ENCODE data around the gene CDC37L1. TPM values are rescaled to one million over a fixed set of nuclear protein-coding genes. Genes with fewer than 3 reads are reported as not detected.

Gene CDC37L1
- total and polyA plus RNA-seq, 7 experiments from 2014 or later = 13.4 to 28.0 (median 21.9) TPM

GRCh38 chr9:4741365-4742089, 62.2 kb downstream of the CDC37L1 start:
- ATAC-seq = no peak
- H3K9me3 ChIP-seq (ENCODE audit: control insufficient read depth in 2 of 3, low read length in 3 of 3) = no peaks in the 10 kb centered on the region

GRCh38 chr9:4742246-4742645, 62.9 kb downstream of the CDC37L1 start:
- ATAC-seq (no peak), DNase-seq (peak in 1 of 9 donors; percentile 5)
- H3K4me3 ChIP-seq (ENCODE audit: low read length) = no peak overlapping the region
- H3K9me3 ChIP-seq (ENCODE audit: control insufficient read depth in 2 of 3, low read length in 3 of 3) = no peaks in the 10 kb centered on the region
- H3K27ac ChIP-seq (ENCODE audit: low read depth, low read length) = peak overlapping the region; percentile 86
- H3K4me1 ChIP-seq (ENCODE audit: control insufficient read depth in 2 of 2, insufficient read depth in 2 of 2, low read length in 2 of 2) = peaks cover 10 to 16% of the 10 kb centered on the region in 2 donors
- H3K27ac Mint-ChIP-seq = peak overlapping the region in 7 of 9 donors; percentile 78 to 96 (median 93)
- H3K9me3 Mint-ChIP-seq = no peaks in the 10 kb centered on the region
- intact Hi-C loops (cut with micrococcal nuclease) = loop anchor here (5.0 to 10.0 kb wide), 8 partner anchors 245 to 1265 kb away; partner anchors contain the start of genes ERMP1 (in 1 of the 2), JAK2 (in 1 of the 2), PLGRKT (in 1 of the 2) and RIC1 (in 1 of the 2)
- CTCF ChIA-PET = interaction anchor here (0.7 to 1.3 kb wide), 3 partner anchors 14 to 244 kb away, joined by 3 to 6 read pairs (median 3); no protein-coding TSS in a partner anchor
- POLR2A ChIA-PET = interaction anchor here (0.6 to 3.5 kb wide), 7 partner anchors 38 to 885 kb away, joined by 3 to 29 read pairs (median 14); partner anchors contain the start of genes CDC37L1, PLPP6 and RCL1
- no peaks in the 10 kb centered on the region for H3K27me3 ChIP-seq (ENCODE audit: control insufficient read depth in 2 of 2, insufficient read depth in 2 of 2, low read length in 2 of 2)
- H3K4me1 Mint-ChIP-seq = peaks cover 20 to 44% (median 34%) of the 10 kb centered on the region in 7 donors
- H3K36me3 Mint-ChIP-seq = peaks cover 0 to 5% (median 0%) of the 10 kb centered on the region in 5 donors
- peaks cover 0 to 11% (median 0%) of the 10 kb centered on the region in 3 experiments for H3K36me3 ChIP-seq (ENCODE audit: control insufficient read depth in 2 of 3, insufficient read depth in 3 of 3, low read length in 3 of 3)
- H3K27me3 Mint-ChIP-seq = no peaks in the 10 kb centered on the region
- peak overlapping the region in 9 of 10 donors; percentile 88 to 99 (median 94) for H3K4me3 Mint-ChIP-seq

More at GRCh38 chr9:4741365-4742089, 62.2 kb downstream of the CDC37L1 start:
- Mint-ChIP-seq H3K4me3 (peak overlapping the region; percentile 88 to 99 (median 94)), H3K27ac (peak overlapping the region; percentile 49 to 96 (median 91)), H3K27me3 (no peaks in the 10 kb centered on the region), H3K9me3 (no peaks in the 10 kb centered on the region), H3K36me3 (peaks cover 0 to 5% (median 2%) of the 10 kb centered on the region in 5 donors), H3K4me1 (peaks cover 20 to 44% (median 37%) of the 10 kb centered on the region in 7 donors)
- POLR2A ChIA-PET = interaction anchor here (0.6 to 3.5 kb wide), 14 partner anchors 38 to 1215 kb away, joined by 3 to 29 read pairs (median 8); partner anchors contain the start of genes CDC37L1, PLPP6, RCL1 and RFX3
- peak in 5 of 9 donors; percentile 16 to 32 (median 23) for DNase-seq
- CTCF ChIA-PET = interaction anchor here (0.7 to 1.7 kb wide), 7 partner anchors 8 to 244 kb away, joined by 3 to 8 read pairs (median 4); partner anchors contain the start of gene PLPP6
- intact Hi-C loops (cut with micrococcal nuclease) = loop anchor here (1.0 to 10.0 kb wide), 23 partner anchors 9 to 1897 kb away; partner anchors contain the start of genes CDC37L1 (in 2 of the 2), JAK2 (in 2 of the 2), PLGRKT (in 2 of the 2) and RCL1 (in 2 of the 2)
- Histone ChIP-seq H3K27me3 (ENCODE audit: control insufficient read depth in 2 of 2, insufficient read depth in 2 of 2, low read length in 2 of 2) (no peaks in the 10 kb centered on the region), H3K36me3 (ENCODE audit: control insufficient read depth in 2 of 3, insufficient read depth in 3 of 3, low read length in 3 of 3) (peaks cover 0 to 11% (median 0%) of the 10 kb centered on the region in 3 experiments), H3K27ac (ENCODE audit: low read depth, low read length) (peak overlapping the region; percentile 86), H3K4me3 (ENCODE audit: low read length) (peak overlapping the region; percentile 73), H3K4me1 (ENCODE audit: control insufficient read depth in 2 of 2, insufficient read depth in 2 of 2, low read length in 2 of 2) (peaks cover 10 to 16% of the 10 kb centered on the region in 2 donors)

- Mint-ChIP-seq H3K4me3 (peak overlapping the region in 8 of 10 donors; percentile 30 to 99 (median 74)), H3K36me3 (peaks cover 0 to 5% (median 0%) of the 10 kb centered on the region in 5 donors), H3K9me3 (no peaks in the 10 kb centered on the region), H3K27ac (peak overlapping the region in 4 of 9 donors; percentile 30 to 80 (median 35)), H3K4me1 (peaks cover 20 to 35% (median 26%) of the 10 kb centered on the region in 7 donors), H3K27me3 (no peaks in the 10 kb centered on the region)
- H3K9me3 ChIP-seq (ENCODE audit: control insufficient read depth in 2 of 3, low read length in 3 of 3) = no peaks in the 10 kb centered on the region
- H3K36me3 ChIP-seq (ENCODE audit: control insufficient read depth in 2 of 3, insufficient read depth in 3 of 3, low read length in 3 of 3) = peaks cover 0 to 11% (median 0%) of the 10 kb centered on the region in 3 experiments
- intact Hi-C loops (cut with micrococcal nuclease) = loop anchor here (5.0 to 10.0 kb wide), 8 partner anchors 244 to 1264 kb away; partner anchors contain the start of genes ERMP1 (in 1 of the 2), JAK2 (in 1 of the 2), PLGRKT (in 1 of the 2) and RIC1 (in 1 of the 2)
- peaks cover 10 to 16% of the 10 kb centered on the region in 2 donors for H3K4me1 ChIP-seq (ENCODE audit: control insufficient read depth in 2 of 2, insufficient read depth in 2 of 2, low read length in 2 of 2)
- DNase-seq = no peak
- ChIA-PET POLR2A (interaction anchor here (0.7 kb wide), 1 partner anchor 63 kb away, joined by 3 read pairs; no protein-coding TSS in a partner anchor), CTCF (interaction anchor here (0.6 to 0.9 kb wide), 2 partner anchors 81 to 1345 kb away, joined by 3 to 4 read pairs; partner anchors contain the start of gene PLPP6)
- no peak overlapping the region for H3K4me3 ChIP-seq (ENCODE audit: low read length)
- no peaks in the 10 kb centered on the region for H3K27me3 ChIP-seq (ENCODE audit: control insufficient read depth in 2 of 2, insufficient read depth in 2 of 2, low read length in 2 of 2)
- H3K27ac ChIP-seq (ENCODE audit: low read depth, low read length) = no peak overlapping the region
- no peak for ATAC-seq
These were observed 63.9 kb downstream of the CDC37L1 start for GRCh38 chr9:4743131-4743875.

GRCh38 chr9:4746278-4747030, 67.1 kb downstream of the CDC37L1 start:
- no peak overlapping the region for H3K4me3 Mint-ChIP-seq
- H3K4me1 ChIP-seq (ENCODE audit: control insufficient read depth in 2 of 2, insufficient read depth in 2 of 2, low read length in 2 of 2) = no peaks in the 10 kb centered on the region
- POLR2A ChIA-PET = interaction anchor here (0.6 to 0.9 kb wide), 2 partner anchors 47 to 155 kb away, joined by 3 read pairs; no protein-coding TSS in a partner anchor
- H3K27me3 Mint-ChIP-seq = no peaks in the 10 kb centered on the region
- H3K4me3 ChIP-seq (ENCODE audit: low read length) = no peak overlapping the region
- peak overlapping the region in 2 of 9 donors; percentile 1 to 6 for H3K27ac Mint-ChIP-seq
- CTCF ChIA-PET = interaction anchor here (1.3 to 2.1 kb wide), 2 partner anchors 10 to 12 kb away, joined by 4 to 5 read pairs; no protein-coding TSS in a partner anchor
- no peak for DNase-seq
- intact Hi-C loops (cut with micrococcal nuclease) = loop anchor here in 1 of 2 donors (10.0 kb wide), 3 partner anchors 362 to 1088 kb away; partner anchors contain the start of genes ERMP1 and RIC1
- peaks cover 0 to 3% (median 0%) of the 10 kb centered on the region in 3 experiments for H3K36me3 ChIP-seq (ENCODE audit: control insufficient read depth in 2 of 3, insufficient read depth in 3 of 3, low read length in 3 of 3)
- no peak overlapping the region for H3K27ac ChIP-seq (ENCODE audit: low read depth, low read length)
- ATAC-seq = no peak
- H3K4me1 Mint-ChIP-seq = peaks cover 6 to 19% (median 10%) of the 10 kb centered on the region in 7 donors
- no peaks in the 10 kb centered on the region for H3K9me3 Mint-ChIP-seq
- no peaks in the 10 kb centered on the region for H3K36me3 Mint-ChIP-seq
- no peaks in the 10 kb centered on the region for H3K27me3 ChIP-seq (ENCODE audit: control insufficient read depth in 2 of 2, insufficient read depth in 2 of 2, low read length in 2 of 2)
- no peaks in the 10 kb centered on the region for H3K9me3 ChIP-seq (ENCODE audit: control insufficient read depth in 2 of 3, low read length in 3 of 3)

GRCh38 chr9:4748612-4749011, 69.2 kb downstream of the CDC37L1 start:
- Histone ChIP-seq H3K36me3 (ENCODE audit: control insufficient read depth in 2 of 3, insufficient read depth in 3 of 3, low read length in 3 of 3) (no peaks in the 10 kb centered on the region), H3K27me3 (ENCODE audit: control insufficient read depth in 2 of 2, insufficient read depth in 2 of 2, low read length in 2 of 2) (no peaks in the 10 kb centered on the region), H3K4me1 (ENCODE audit: control insufficient read depth in 2 of 2, insufficient read depth in 2 of 2, low read length in 2 of 2) (no peaks in the 10 kb centered on the region), H3K9me3 (ENCODE audit: control insufficient read depth in 2 of 3, low read length in 3 of 3) (no peaks in the 10 kb centered on the region), H3K27ac (ENCODE audit: low read depth, low read length) (no peak overlapping the region), H3K4me3 (ENCODE audit: low read length) (no peak overlapping the region)
- no peaks in the 10 kb centered on the region for H3K9me3 Mint-ChIP-seq
- peaks cover 0 to 8% (median 3%) of the 10 kb centered on the region in 7 donors for H3K4me1 Mint-ChIP-seq
- H3K27ac Mint-ChIP-seq = no peak overlapping the region
- H3K36me3 Mint-ChIP-seq = no peaks in the 10 kb centered on the region
- ATAC-seq = no peak
- ChIA-PET CTCF (interaction anchor here (0.6 to 1.9 kb wide), 5 partner anchors 9 to 694 kb away, joined by 3 to 4 read pairs (median 3); no protein-coding TSS in a partner anchor), POLR2A (no interaction called here)
- intact Hi-C loops (cut with micrococcal nuclease) = loop anchor here in 1 of 2 donors (10.0 kb wide), 3 partner anchors 364 to 1086 kb away; partner anchors contain the start of genes ERMP1 and RIC1
- DNase-seq = no peak
- peaks cover 0 to 11% (median 0%) of the 10 kb centered on the region in 5 donors for H3K27me3 Mint-ChIP-seq
- no peak overlapping the region for H3K4me3 Mint-ChIP-seq
